WTC11 (cell line): Measurements from ENCODE around the gene UAP1L1.

Experiments used
- CBFB ChIP-seq: sonication (generic); formaldehyde crosslinking; IDR thresholded peaks from 2 replicates; pipeline ENCODE4 v1.8.1; 2022; ENCODE audit warnings: mild to moderate bottlenecking, low read depth, missing genetic modification reagents
- ESRRA ChIP-seq: sonication (generic); formaldehyde crosslinking; IDR thresholded peaks from 2 replicates; pipeline ENCODE4 v1.8.1; 2022; ENCODE audit warnings: mild to moderate bottlenecking, missing genetic modification reagents, borderline replicate concordance
- ETV6 ChIP-seq: sonication (generic); formaldehyde crosslinking; IDR thresholded peaks from 2 replicates; pipeline ENCODE4 v1.8.1; 2022; ENCODE audit warnings: mild to moderate bottlenecking, missing genetic modification reagents
- JUN ChIP-seq: sonication (generic); formaldehyde crosslinking; IDR thresholded peaks from 2 replicates; pipeline ENCODE4 v1.8.0; 2023; ENCODE audit warnings: mild to moderate bottlenecking, missing genetic modification reagents
- MAX ChIP-seq: sonication (generic); formaldehyde crosslinking; IDR thresholded peaks from 2 replicates; pipeline ENCODE4 v1.8.0; 2022; ENCODE audit warnings: mild to moderate bottlenecking, missing genetic modification reagents
- ZNF232 ChIP-seq: sonication (generic); formaldehyde crosslinking; IDR thresholded peaks from 2 replicates; pipeline ENCODE4 v1.8.0; 2022; ENCODE audit warnings: mild to moderate bottlenecking, missing genetic modification reagents
- ZNF416 ChIP-seq: fragments of 250-450 bp; sonication (Bioruptor Pico); IDR thresholded peaks from 2 replicates; pipeline ENCODE4 v1.9.0; 2021; ENCODE audit warnings: mild to moderate bottlenecking, inconsistent platforms
- TF ChIP-seq, protein P1 (sequence below): fragments of 200-600 bp; IDR thresholded peaks from 2 replicates; pipeline ENCODE4 v1.8.0; 2022; ENCODE audit warnings: antibody characterized with exemption

DNA sequence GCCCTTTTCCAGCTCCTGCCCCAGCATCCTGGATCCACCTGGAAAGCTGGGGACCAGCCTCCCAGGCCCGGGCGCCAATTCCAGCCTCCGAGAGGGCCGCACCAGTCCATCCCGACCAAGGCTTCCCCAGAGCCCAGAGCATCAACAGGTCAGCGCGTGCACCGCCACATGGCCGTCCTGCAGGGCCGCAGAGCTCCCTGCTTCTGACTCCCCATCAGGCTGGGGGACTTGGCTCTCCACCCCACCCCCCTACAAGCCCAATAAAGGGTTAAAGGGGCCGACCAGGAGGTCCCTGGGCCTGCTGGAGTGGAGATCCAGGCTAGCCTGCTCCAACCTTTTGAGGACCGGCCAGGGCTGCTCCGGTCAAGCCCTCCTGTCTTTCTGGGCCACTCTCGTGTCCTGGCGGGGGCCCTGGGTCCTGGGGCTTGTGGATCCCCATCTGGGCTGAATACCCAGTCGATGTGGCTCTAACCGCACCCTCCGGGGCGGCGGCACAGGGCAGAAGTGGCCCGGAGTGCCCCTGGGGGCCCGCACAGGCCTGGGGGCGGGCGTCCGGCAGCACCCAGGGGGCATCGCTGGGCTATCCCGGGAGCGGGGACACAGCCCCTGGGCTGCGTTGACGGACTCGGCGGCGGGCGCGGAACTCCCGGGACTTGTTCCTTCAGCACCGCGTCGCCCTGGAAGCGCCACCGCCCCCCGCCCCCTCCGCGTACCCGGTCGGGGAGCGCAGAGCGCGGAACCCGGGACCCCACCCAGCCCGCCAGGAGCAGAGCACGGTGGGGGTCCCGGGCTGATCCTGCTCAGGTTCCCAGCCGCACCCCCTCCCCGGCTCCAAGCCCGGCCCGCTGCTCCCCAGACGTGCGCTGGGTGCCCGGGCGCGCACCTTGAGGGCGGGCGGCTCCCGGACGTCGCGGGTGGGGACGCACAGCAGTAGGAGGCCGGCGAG lies 24.0 kb upstream of the UAP1L1 start:
- TF ChIP-seq, protein P1, sequence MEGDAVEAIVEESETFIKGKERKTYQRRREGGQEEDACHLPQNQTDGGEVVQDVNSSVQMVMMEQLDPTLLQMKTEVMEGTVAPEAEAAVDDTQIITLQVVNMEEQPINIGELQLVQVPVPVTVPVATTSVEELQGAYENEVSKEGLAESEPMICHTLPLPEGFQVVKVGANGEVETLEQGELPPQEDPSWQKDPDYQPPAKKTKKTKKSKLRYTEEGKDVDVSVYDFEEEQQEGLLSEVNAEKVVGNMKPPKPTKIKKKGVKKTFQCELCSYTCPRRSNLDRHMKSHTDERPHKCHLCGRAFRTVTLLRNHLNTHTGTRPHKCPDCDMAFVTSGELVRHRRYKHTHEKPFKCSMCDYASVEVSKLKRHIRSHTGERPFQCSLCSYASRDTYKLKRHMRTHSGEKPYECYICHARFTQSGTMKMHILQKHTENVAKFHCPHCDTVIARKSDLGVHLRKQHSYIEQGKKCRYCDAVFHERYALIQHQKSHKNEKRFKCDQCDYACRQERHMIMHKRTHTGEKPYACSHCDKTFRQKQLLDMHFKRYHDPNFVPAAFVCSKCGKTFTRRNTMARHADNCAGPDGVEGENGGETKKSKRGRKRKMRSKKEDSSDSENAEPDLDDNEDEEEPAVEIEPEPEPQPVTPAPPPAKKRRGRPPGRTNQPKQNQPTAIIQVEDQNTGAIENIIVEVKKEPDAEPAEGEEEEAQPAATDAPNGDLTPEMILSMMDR, result no peak
- no peak for TF ChIP-seq JUN
- no peak for TF ChIP-seq CBFB
- TF ChIP-seq ESRRA (CRISPR knock-in tag), result no peak
- TF ChIP-seq ZNF416 (CRISPR knock-in tag), result no peak
- TF ChIP-seq MAX (CRISPR knock-in tag), result no peak
- no peak for TF ChIP-seq ETV6
- no peak for TF ChIP-seq ZNF232 (CRISPR knock-in tag)
